ENCODE results near the gene PCYT2. TPM values are rescaled to one million over a fixed set of nuclear protein-coding genes. Genes with fewer than 3 reads are reported as not detected.

PCYT2 gene
- total RNA-seq: 10 to 100 TPM; 47.5 to 71.6 TPM

DNA sequence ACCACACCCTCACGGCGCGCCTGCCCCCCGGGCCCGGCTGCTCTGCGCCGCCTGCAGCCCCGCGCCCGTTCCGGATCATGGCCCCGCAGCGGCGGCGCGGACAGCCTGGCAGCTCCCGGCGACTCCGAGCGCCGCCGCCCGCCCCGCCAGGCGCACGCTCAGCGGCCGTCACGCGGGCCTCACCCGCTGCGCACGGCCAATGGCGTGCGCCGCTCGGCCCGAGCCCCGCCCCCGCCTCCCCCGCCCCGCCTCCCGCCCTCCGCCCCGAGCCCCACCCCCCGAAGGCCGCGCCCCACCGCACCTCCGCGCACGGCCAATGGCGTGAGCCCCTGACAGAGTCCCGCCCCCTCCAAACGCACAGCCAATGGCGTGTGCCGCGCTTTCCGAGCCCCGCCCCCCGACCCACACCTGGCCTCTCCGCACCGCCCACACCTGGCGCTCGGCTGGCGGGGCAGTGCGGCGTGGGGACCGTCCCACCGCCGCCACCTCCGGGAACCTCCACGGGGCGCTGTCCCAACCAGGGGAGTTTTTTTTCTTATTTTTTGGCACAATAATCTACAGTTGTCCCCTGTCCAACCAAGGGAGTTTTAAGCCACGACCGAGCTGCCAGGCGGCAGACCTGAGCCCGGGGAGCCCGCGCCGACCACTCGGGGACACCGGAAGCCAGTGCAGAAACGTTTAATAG is at the start of gene PCYT2:
Gene PCYT2, minus strand, starts transcription at position 123 of the 685 bp plus-strand sequence. Its CDS starts 44 bp downstream, at position 79.
- Histone ChIP-seq H3K4me1 (no peaks in the 10 kb centered on the region), H3K27me3 (no peaks in the 10 kb centered on the region), H3K9me3 (no peaks in the 10 kb centered on the region), H3K9ac (ENCODE audit: low read depth in 2 of 2, low read length in 2 of 2) (peak within 1 kb of the TSS; percentile 80 to 83), H3K36me3 (peaks cover 13% of the 10 kb centered on the region), H3K27ac (peak within 1 kb of the TSS; percentile 71), H3K4me3 (peak within 1 kb of the TSS; percentile 95)
- intact Hi-C loops (cut with DNase I): no loop called here
- TF ChIP-seq, protein P1, sequence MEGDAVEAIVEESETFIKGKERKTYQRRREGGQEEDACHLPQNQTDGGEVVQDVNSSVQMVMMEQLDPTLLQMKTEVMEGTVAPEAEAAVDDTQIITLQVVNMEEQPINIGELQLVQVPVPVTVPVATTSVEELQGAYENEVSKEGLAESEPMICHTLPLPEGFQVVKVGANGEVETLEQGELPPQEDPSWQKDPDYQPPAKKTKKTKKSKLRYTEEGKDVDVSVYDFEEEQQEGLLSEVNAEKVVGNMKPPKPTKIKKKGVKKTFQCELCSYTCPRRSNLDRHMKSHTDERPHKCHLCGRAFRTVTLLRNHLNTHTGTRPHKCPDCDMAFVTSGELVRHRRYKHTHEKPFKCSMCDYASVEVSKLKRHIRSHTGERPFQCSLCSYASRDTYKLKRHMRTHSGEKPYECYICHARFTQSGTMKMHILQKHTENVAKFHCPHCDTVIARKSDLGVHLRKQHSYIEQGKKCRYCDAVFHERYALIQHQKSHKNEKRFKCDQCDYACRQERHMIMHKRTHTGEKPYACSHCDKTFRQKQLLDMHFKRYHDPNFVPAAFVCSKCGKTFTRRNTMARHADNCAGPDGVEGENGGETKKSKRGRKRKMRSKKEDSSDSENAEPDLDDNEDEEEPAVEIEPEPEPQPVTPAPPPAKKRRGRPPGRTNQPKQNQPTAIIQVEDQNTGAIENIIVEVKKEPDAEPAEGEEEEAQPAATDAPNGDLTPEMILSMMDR (IDR thresholded peaks at IDR 0.05): peak; percentile 15
- peak; percentile 95 for DNase-seq

DNA sequence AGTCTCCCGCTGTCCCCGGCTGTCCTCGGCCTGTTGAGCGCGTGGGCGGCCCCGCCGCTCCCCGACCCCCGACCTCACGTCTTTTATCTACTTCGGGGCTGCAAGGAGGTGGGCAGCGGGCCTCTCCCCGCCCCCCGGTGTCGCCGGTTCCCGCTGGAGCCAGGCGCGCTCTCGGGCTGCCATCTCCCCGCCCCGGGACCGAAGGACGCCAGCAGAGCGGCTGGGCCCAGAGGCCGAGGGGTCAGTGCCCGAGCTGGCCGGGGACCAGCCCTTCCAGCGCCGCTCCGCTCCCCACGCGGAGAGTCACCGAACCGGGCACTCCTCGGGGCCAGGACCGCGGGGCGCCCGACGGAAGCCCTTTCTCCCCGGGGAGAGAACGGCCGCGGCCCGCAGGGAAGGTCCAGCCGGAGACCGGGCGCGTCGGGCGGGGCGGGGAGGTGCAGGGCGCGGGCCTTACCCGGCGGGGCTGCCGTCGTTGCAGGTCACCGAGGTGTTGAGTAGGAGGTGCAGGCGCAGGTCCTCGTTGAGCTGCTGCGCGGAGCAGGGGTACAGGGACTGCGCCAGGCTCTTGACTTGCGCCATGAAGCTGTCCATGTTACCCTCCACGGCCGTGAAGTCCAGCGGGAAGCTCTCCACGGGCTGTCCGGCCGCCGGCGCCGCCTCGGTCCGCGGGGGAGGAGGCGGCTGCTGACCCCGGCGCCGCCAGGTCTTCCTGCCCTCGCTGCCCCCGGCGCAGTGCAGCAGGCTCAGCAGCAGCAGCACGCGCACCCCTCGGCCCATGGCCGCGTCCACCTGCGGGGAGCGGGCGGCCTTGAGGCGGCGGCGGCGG is 49.1 kb upstream of the PCYT2 start:
- intact Hi-C loops (cut with DNase I): no loop called here
- Histone ChIP-seq H3K27ac (no peak overlapping the region), H3K4me1 (peaks cover 8% of the 10 kb centered on the region), H3K36me3 (no peaks in the 10 kb centered on the region), H3K9me3 (no peaks in the 10 kb centered on the region), H3K27me3 (peaks cover 55% of the 10 kb centered on the region), H3K4me3 (peak overlapping the region; percentile 48), H3K9ac (ENCODE audit: low read depth in 2 of 2, low read length in 2 of 2) (peak overlapping the region in 1 of 2 donors; percentile 35)
- TF ChIP-seq, protein P1 (IDR thresholded peaks at IDR 0.05): no peak
- no peak for DNase-seq

DNA sequence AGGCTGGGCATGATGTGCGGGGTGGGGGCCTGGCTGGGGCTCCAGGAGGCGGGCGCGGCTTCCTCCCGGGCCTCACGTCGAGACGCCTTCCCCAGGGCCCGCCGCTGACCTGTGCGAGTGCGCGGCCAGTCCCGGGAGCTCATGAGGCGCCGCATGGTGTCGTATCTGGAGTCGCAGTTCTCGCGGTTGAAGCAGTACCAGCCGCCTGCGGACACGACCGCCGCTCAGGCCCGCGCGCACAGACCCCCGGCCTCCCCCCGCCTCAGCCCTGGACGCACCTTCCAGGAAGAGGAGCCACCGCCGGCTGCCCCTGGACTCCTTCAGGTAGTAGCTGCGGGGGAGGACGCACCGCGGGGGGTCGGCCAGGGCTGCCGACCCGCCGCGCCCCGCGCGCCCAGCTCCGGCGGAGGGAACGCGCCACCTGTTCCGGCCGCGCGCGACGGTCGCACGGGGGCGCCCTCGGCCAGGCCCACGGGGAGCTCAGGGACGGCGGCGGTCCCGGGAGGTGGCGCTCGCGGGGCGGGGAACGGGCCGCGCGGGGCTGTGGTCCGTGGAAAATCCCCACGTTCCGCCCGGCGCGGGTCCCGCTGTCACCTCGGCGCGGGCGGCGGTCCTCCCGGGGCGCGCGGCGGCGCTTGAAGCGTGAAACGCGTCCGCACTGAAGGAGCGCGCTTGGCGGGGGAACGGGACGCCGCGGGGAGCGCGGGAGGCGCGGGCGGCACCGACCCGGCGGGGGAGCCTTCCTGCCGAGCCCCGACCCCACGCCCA is 48.3 kb upstream of the PCYT2 start:
- TF ChIP-seq, protein P1 (IDR thresholded peaks at IDR 0.05): peak; percentile 54
- Histone ChIP-seq H3K27me3 (peaks cover 52% of the 10 kb centered on the region), H3K9me3 (no peaks in the 10 kb centered on the region), H3K27ac (no peak overlapping the region), H3K4me1 (peaks cover 8% of the 10 kb centered on the region), H3K36me3 (no peaks in the 10 kb centered on the region), H3K9ac (ENCODE audit: low read depth in 2 of 2, low read length in 2 of 2) (peak overlapping the region in 1 of 2 donors; percentile 35), H3K4me3 (peak overlapping the region; percentile 48)
- DNase-seq: peak; percentile 74
- intact Hi-C loops (cut with DNase I): loop anchor here (1.0 to 5.0 kb wide), 2 partner anchors 61 to 198 kb away; no protein-coding TSS in a partner anchor

DNA sequence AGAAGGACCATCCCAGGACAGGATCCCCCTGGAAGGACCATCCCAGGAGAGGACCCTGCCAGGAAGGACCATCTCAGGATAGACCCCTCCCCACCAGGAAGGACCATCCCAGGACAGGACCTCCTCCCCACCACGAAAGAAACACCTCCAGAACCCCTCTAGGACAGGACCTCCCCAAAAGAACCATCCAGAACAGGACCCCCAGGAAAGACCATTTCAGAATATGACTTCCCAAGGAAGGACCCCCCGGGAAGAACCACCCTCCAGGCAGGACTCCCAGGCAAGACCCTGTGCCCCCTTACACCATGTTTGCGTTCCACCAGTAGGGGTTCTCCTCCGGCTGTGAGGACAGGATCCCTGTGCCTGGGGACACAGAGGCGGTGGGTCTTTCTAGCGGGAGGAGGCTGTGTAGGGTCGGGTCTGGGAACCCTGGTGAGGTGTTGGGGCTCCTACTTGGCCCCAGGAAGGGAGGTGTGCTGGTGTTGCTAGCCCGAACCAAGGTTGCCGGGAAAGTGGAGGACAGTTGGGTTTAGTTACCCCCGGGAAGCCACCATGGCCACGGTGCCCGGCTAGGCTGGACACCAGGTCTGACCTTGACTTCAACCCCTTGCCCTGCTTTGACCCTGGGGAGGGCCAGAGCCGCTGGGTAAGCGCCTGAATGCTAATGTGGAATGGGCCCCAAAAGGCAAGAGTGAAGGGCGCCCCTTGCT is 47.6 kb upstream of the PCYT2 start:
- TF ChIP-seq, protein P1 (IDR thresholded peaks at IDR 0.05): no peak
- DNase-seq: no peak
- H3K36me3 ChIP-seq: no peaks in the 10 kb centered on the region
- no peak overlapping the region for H3K4me3 ChIP-seq
- no peaks in the 10 kb centered on the region for H3K9me3 ChIP-seq
- intact Hi-C loops (cut with DNase I): loop anchor here (1.0 to 5.0 kb wide), 2 partner anchors 62 to 199 kb away; no protein-coding TSS in a partner anchor
- peaks cover 45% of the 10 kb centered on the region for H3K27me3 ChIP-seq
- H3K9ac ChIP-seq (ENCODE audit: low read depth in 2 of 2, low read length in 2 of 2): no peak overlapping the region
- H3K27ac ChIP-seq: no peak overlapping the region
- peaks cover 8% of the 10 kb centered on the region for H3K4me1 ChIP-seq
